Liver (tissue), 3 donors: Measurements from ENCODE around the gene SP110.

Experiments used
- EGR1 ChIP-seq, 2 donors: IDR thresholded peaks; 2 replicates each; pipeline ENCODE4 v1.6.1; 2016 to 2018; ENCODE audit warnings: antibody characterized with exemption in 2 of 2, low read depth in 2 of 2
- GABPA ChIP-seq, 2 donors: IDR thresholded peaks in 1 of 2; conservative IDR thresholded peaks in 1 of 2; 2 replicates each; pipeline ENCODE4 v1.6.1; 2016; ENCODE audit warnings: antibody characterized with exemption in 2 of 2, mild to moderate bottlenecking in 1 of 2, moderate library complexity in 1 of 2
- HNF4A ChIP-seq, 2 donors: conservative IDR thresholded peaks; 2 replicates each; pipeline ENCODE4 v1.6.1; 2016; ENCODE audit warnings: antibody characterized with exemption in 2 of 2, mild to moderate bottlenecking in 2 of 2
- JUND ChIP-seq, 2 donors: IDR thresholded peaks; 2 replicates each; pipeline ENCODE4 v1.6.1; 2016; ENCODE audit warnings: antibody characterized with exemption in 2 of 2
- NR2F2 ChIP-seq: IDR thresholded peaks from 2 replicates; pipeline ENCODE4 v1.6.1; 2016; ENCODE audit warnings: antibody characterized with exemption
- RAD21 ChIP-seq, 2 donors: IDR thresholded peaks; 2 replicates each; pipeline ENCODE4 v1.6.1; 2016; ENCODE audit warnings: antibody characterized with exemption in 2 of 2, mild to moderate bottlenecking in 2 of 2
- SP1 ChIP-seq: IDR thresholded peaks from 2 replicates; pipeline ENCODE4 v1.6.1; 2018; ENCODE audit warnings: antibody characterized with exemption, mild to moderate bottlenecking
- TAF1 ChIP-seq: conservative IDR thresholded peaks from 2 replicates; pipeline ENCODE4 v1.6.1; 2016; ENCODE audit warnings: antibody characterized with exemption, mild to moderate bottlenecking
- YY1 ChIP-seq: IDR thresholded peaks from 2 replicates; pipeline ENCODE4 v1.6.1; 2016; ENCODE audit warnings: antibody characterized with exemption, mild to moderate bottlenecking
- TF ChIP-seq, protein P1 (sequence below): fragments of 150-350 bp; IDR thresholded peaks from 2 replicates; pipeline ENCODE4 v1.5.1; 2017; ENCODE audit warnings: improper control_type of control experiment, low read depth, low read length; ENCODE audit not compliant: missing input control
- TF ChIP-seq, protein P2 (sequence below): IDR thresholded peaks from 2 replicates; pipeline ENCODE4 v1.6.1; 2016; ENCODE audit warnings: antibody characterized with exemption, mild to moderate bottlenecking
- TF ChIP-seq, protein P3 (sequence below): IDR thresholded peaks from 2 replicates; pipeline ENCODE4 v1.6.1; 2016; ENCODE audit warnings: antibody characterized with exemption
- TF ChIP-seq, protein P4 (sequence below): IDR thresholded peaks from 2 replicates; pipeline ENCODE4 v1.6.1; 2016; ENCODE audit warnings: antibody characterized with exemption
- TF ChIP-seq, protein P5 (sequence below): IDR thresholded peaks from 2 replicates; pipeline ENCODE4 v1.6.1; 2016; ENCODE audit warnings: antibody characterized with exemption
- donor health status: healthy.
- donor health status: healthy.

DNA sequence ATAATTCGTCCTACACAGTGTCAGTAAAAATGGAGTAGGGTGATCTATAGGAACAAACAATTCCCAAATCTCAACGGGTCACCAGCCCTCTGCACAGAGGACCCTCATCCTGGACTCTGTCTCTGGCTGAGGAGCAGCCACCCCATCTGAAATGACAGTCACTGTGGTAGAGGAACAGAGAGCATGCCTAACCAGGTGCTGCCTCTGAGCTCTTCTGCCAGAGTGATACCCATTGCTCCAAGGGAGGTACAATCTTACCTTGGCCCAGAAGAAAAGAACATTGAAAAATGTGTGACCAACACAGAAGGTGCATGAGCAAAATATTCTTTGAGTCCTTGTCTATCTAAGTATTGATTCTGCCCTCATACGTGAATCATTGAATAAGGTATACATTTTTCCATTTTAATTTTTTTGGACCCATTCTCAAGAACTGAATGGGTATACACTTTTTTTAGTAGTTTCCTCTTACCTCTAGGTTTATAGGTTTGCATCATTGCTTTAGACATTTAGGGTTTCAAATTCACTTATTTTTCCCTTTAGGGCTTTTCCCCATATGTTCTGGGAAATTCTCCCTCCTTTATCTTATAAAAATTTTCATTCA, 14.4 kb upstream of the SP110 start:
- TF ChIP-seq, protein P1, sequence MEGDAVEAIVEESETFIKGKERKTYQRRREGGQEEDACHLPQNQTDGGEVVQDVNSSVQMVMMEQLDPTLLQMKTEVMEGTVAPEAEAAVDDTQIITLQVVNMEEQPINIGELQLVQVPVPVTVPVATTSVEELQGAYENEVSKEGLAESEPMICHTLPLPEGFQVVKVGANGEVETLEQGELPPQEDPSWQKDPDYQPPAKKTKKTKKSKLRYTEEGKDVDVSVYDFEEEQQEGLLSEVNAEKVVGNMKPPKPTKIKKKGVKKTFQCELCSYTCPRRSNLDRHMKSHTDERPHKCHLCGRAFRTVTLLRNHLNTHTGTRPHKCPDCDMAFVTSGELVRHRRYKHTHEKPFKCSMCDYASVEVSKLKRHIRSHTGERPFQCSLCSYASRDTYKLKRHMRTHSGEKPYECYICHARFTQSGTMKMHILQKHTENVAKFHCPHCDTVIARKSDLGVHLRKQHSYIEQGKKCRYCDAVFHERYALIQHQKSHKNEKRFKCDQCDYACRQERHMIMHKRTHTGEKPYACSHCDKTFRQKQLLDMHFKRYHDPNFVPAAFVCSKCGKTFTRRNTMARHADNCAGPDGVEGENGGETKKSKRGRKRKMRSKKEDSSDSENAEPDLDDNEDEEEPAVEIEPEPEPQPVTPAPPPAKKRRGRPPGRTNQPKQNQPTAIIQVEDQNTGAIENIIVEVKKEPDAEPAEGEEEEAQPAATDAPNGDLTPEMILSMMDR, result no peak
- TF ChIP-seq YY1, result no peak
- TF ChIP-seq GABPA (IDR thresholded peaks at IDR 0.05 in 1 of 2, conservative IDR thresholded peaks at IDR 0.05 in 1 of 2), result no peak
- TF ChIP-seq, protein P2, sequence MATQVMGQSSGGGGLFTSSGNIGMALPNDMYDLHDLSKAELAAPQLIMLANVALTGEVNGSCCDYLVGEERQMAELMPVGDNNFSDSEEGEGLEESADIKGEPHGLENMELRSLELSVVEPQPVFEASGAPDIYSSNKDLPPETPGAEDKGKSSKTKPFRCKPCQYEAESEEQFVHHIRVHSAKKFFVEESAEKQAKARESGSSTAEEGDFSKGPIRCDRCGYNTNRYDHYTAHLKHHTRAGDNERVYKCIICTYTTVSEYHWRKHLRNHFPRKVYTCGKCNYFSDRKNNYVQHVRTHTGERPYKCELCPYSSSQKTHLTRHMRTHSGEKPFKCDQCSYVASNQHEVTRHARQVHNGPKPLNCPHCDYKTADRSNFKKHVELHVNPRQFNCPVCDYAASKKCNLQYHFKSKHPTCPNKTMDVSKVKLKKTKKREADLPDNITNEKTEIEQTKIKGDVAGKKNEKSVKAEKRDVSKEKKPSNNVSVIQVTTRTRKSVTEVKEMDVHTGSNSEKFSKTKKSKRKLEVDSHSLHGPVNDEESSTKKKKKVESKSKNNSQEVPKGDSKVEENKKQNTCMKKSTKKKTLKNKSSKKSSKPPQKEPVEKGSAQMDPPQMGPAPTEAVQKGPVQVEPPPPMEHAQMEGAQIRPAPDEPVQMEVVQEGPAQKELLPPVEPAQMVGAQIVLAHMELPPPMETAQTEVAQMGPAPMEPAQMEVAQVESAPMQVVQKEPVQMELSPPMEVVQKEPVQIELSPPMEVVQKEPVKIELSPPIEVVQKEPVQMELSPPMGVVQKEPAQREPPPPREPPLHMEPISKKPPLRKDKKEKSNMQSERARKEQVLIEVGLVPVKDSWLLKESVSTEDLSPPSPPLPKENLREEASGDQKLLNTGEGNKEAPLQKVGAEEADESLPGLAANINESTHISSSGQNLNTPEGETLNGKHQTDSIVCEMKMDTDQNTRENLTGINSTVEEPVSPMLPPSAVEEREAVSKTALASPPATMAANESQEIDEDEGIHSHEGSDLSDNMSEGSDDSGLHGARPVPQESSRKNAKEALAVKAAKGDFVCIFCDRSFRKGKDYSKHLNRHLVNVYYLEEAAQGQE, result no peak
- TF ChIP-seq, protein P3, sequence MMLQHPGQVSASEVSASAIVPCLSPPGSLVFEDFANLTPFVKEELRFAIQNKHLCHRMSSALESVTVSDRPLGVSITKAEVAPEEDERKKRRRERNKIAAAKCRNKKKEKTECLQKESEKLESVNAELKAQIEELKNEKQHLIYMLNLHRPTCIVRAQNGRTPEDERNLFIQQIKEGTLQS, result no peak
- TF ChIP-seq SP1, result no peak
- TF ChIP-seq, protein P4, sequence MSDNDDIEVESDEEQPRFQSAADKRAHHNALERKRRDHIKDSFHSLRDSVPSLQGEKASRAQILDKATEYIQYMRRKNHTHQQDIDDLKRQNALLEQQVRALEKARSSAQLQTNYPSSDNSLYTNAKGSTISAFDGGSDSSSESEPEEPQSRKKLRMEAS, result no peak
- TF ChIP-seq JUND (IDR thresholded peaks at IDR 0.05), result no peak
- TF ChIP-seq TAF1, result no peak
- no peak for TF ChIP-seq EGR1 (IDR thresholded peaks at IDR 0.05; ENCODE audit: low read depth in 2 of 2)
- TF ChIP-seq, protein P5, sequence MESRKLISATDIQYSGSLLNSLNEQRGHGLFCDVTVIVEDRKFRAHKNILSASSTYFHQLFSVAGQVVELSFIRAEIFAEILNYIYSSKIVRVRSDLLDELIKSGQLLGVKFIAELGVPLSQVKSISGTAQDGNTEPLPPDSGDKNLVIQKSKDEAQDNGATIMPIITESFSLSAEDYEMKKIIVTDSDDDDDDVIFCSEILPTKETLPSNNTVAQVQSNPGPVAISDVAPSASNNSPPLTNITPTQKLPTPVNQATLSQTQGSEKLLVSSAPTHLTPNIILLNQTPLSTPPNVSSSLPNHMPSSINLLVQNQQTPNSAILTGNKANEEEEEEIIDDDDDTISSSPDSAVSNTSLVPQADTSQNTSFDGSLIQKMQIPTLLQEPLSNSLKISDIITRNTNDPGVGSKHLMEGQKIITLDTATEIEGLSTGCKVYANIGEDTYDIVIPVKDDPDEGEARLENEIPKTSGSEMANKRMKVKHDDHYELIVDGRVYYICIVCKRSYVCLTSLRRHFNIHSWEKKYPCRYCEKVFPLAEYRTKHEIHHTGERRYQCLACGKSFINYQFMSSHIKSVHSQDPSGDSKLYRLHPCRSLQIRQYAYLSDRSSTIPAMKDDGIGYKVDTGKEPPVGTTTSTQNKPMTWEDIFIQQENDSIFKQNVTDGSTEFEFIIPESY, result no peak
- TF ChIP-seq RAD21 (IDR thresholded peaks at IDR 0.05), result no peak
- TF ChIP-seq HNF4A (conservative IDR thresholded peaks at IDR 0.05), result no peak
- TF ChIP-seq NR2F2, result no peak
